Tibial nerve (tissue), 4 donors: Measurements from ENCODE around the gene MRPL43. TPM values are rescaled to one million over a fixed set of nuclear protein-coding genes. Genes with fewer than 3 reads are reported as not detected.

Experiments
- DNase-seq, 2 donors: peaks; one replicate each; pipeline ENCODE4 v3.0.0-alpha.2; 2019; ENCODE audit warnings: low spot score in 2 of 2
- H3K27ac ChIP-seq, 4 donors: fragments of 200-600 bp; sonication (generic) in 3 of 4; one replicate each; pipeline ENCODE4 v1.5.1; 2017 to 2019; ENCODE audit warnings: mild to moderate bottlenecking in 1 of 4
- H3K27me3 ChIP-seq, 2 donors: fragments of 200-600 bp; sonication (generic) in 1 of 2; one replicate each; pipeline versions ENCODE4 v1.5.1 to v1.6.0; 2017 to 2019
- H3K36me3 ChIP-seq, 3 donors: fragments of 200-600 bp; sonication (generic); one replicate each; pipeline ENCODE4 v1.5.1; 2018 to 2019
- H3K4me1 ChIP-seq, 4 donors: fragments of 200-600 bp; sonication (generic) in 3 of 4; one replicate each; pipeline ENCODE4 v1.5.1; 2017 to 2019
- H3K4me3 ChIP-seq, 4 donors: fragments of 200-600 bp; sonication (generic) in 3 of 4; one replicate each; pipeline ENCODE4 v1.5.1; 2017 to 2019; ENCODE audit warnings: mild to moderate bottlenecking in 1 of 4, moderate library complexity in 1 of 4
- H3K9me3 ChIP-seq, 4 donors: fragments of 200-600 bp; sonication (generic) in 3 of 4; one replicate each; pipeline ENCODE4 v1.5.1; 2017 to 2019
- CTCF ChIP-seq, 5 experiments: fragments of 200-600 bp in 3 of 5; fragments of 450-650 bp in 2 of 5; sonication (generic) in 3 of 5; IDR thresholded peaks; one replicate each; pipeline ENCODE4 v1.5.1; 2016 to 2019; ENCODE audit warnings: antibody characterized with exemption in 5 of 5, mild to moderate bottlenecking in 3 of 5, moderate library complexity in 2 of 5
- EP300 ChIP-seq, 2 donors: sonication (generic); formaldehyde crosslinking; IDR thresholded peaks; one replicate each; pipeline ENCODE4 v1.6.1; 2017; ENCODE audit warnings: antibody characterized with exemption in 2 of 2, mild to moderate bottlenecking in 1 of 2
- POLR2A ChIP-seq, 2 donors: fragments of 450-650 bp; IDR thresholded peaks; one replicate each; pipeline ENCODE4 v1.6.1; 2017; ENCODE audit warnings: antibody characterized with exemption in 2 of 2, mild to moderate bottlenecking in 2 of 2, moderate library complexity in 2 of 2
- WGBS, 2 donors: methylation state at CpG; one replicate each; pipeline ENCODE4 v1.1.5; 2018; 5-methylcytosine and 5-hydroxymethylcytosine counted together
- total RNA-seq, 4 donors: library from RNA; depleted of rRNA; stranded (reverse); fragments of >200 nt; gene quantifications; one replicate each; pipeline ENCODE4 v1.1.0, GENCODE V29; 2016

Gene MRPL43
- total RNA-seq, 4 donors from 2014 or later, result 64.1 to 146 (median 99.5) TPM

GRCh38 chr10:101001659-101002035 lies 14.3 kb upstream of the MRPL43 start:
- DNase-seq, result no peak
- TF ChIP-seq EP300 (IDR thresholded peaks at IDR 0.05), result no peak
- TF ChIP-seq POLR2A (IDR thresholded peaks at IDR 0.05), result no peak
- H3K27ac ChIP-seq, result peak overlapping the region; percentile 78 to 100 (median 100)
- H3K9me3 ChIP-seq, result no peaks in the 10 kb centered on the region
- no peaks in the 10 kb centered on the region for H3K27me3 ChIP-seq
- peak overlapping the region in 2 of 4 donors; percentile 9 to 92 for H3K4me3 ChIP-seq
- peaks cover 3 to 66% (median 23%) of the 10 kb centered on the region in 4 donors for H3K4me1 ChIP-seq
- WGBS, 2 donors, result 43 to 49% methylated on average over 4 to 5 of the region's 5 CpGs
- H3K36me3 ChIP-seq, result peaks cover 0 to 43% (median 4%) of the 10 kb centered on the region in 3 donors

- 21 to 23% methylated on average over 12 of the region's 12 CpGs for WGBS, 2 donors
- Histone ChIP-seq H3K27ac (peak overlapping the region; percentile 100), H3K27me3 (no peaks in the 10 kb centered on the region), H3K9me3 (no peaks in the 10 kb centered on the region), H3K4me1 (peaks cover 3 to 66% (median 25%) of the 10 kb centered on the region in 4 donors), H3K4me3 (peak overlapping the region; percentile 54 to 98 (median 76)), H3K36me3 (peaks cover 0 to 38% (median 4%) of the 10 kb centered on the region in 3 donors)
- peak; percentile 54 to 97 for TF ChIP-seq EP300 (IDR thresholded peaks at IDR 0.05)
- TF ChIP-seq CTCF (IDR thresholded peaks at IDR 0.05), result peak in 1 of 5 experiments; percentile 21
- TF ChIP-seq POLR2A (IDR thresholded peaks at IDR 0.05), result peak; percentile 78 to 81
- DNase-seq, result peak; percentile 86 to 93
Observed at GRCh38 chr10:101000915-101001658, 13.8 kb upstream of the MRPL43 start.

- peaks cover 3 to 67% (median 25%) of the 10 kb centered on the region in 4 donors for H3K4me1 ChIP-seq
- no peaks in the 10 kb centered on the region for H3K9me3 ChIP-seq
- peak in 1 of 2 donors; percentile 33 for DNase-seq
- H3K4me3 ChIP-seq, result peak overlapping the region; percentile 54 to 98 (median 76)
- H3K27me3 ChIP-seq, result no peaks in the 10 kb centered on the region
- TF ChIP-seq CTCF (IDR thresholded peaks at IDR 0.05), result no peak
- peak in 1 of 2 donors; percentile 30 for TF ChIP-seq EP300 (IDR thresholded peaks at IDR 0.05)
- peak overlapping the region; percentile 100 for H3K27ac ChIP-seq
- 3% methylated on average over 10 to 17 of the region's 19 CpGs for WGBS, 2 donors
- H3K36me3 ChIP-seq, result peaks cover 0 to 30% (median 0%) of the 10 kb centered on the region in 3 donors
Observed at GRCh38 chr10:101000127-101000914, 13.0 kb upstream of the MRPL43 start.

GRCh38 chr10:100999742-101000126 lies 12.4 kb upstream of the MRPL43 start, which contains the start of gene LZTS2:
Gene LZTS2 (plus strand): TSS chr10:100999808. CDS start chr10:101002539, 2,731 bp downstream.
- TF ChIP-seq EP300 (IDR thresholded peaks at IDR 0.05), result no peak
- TF ChIP-seq POLR2A (IDR thresholded peaks at IDR 0.05), result no peak
- no peak for TF ChIP-seq CTCF (IDR thresholded peaks at IDR 0.05)

GRCh38 chr10:100998991-100999741 lies 11.9 kb upstream of the MRPL43 start:
- Histone ChIP-seq H3K4me3 (peak overlapping the region; percentile 60 to 98 (median 93)), H3K9me3 (no peaks in the 10 kb centered on the region), H3K36me3 (peaks cover 0 to 19% (median 0%) of the 10 kb centered on the region in 3 donors), H3K27me3 (no peaks in the 10 kb centered on the region), H3K4me1 (peaks cover 3 to 72% (median 25%) of the 10 kb centered on the region in 4 donors), H3K27ac (peak overlapping the region; percentile 100)
- peak; percentile 72 for DNase-seq
- TF ChIP-seq POLR2A (IDR thresholded peaks at IDR 0.05), result peak; percentile 90 to 98
- peak; percentile 94 to 100 (median 98) for TF ChIP-seq CTCF (IDR thresholded peaks at IDR 0.05)
- peak in 1 of 2 donors; percentile 95 for TF ChIP-seq EP300 (IDR thresholded peaks at IDR 0.05)
- 0 to 1% methylated on average over 30 to 69 of the region's 83 CpGs for WGBS, 2 donors

More at GRCh38 chr10:100999742-101000126, 12.4 kb upstream of the MRPL43 start, which contains the start of gene LZTS2:
- peaks cover 0 to 24% (median 0%) of the 10 kb centered on the region in 3 donors for H3K36me3 ChIP-seq
- H3K4me1 ChIP-seq, result peaks cover 3 to 67% (median 25%) of the 10 kb centered on the region in 4 donors
- 0% methylated on average over 5 of the region's 44 CpGs for WGBS, 2 donors
- no peak for DNase-seq
- no peaks in the 10 kb centered on the region for H3K9me3 ChIP-seq
- peak within 1 kb of the TSS; percentile 60 to 98 (median 93) for H3K4me3 ChIP-seq
- H3K27ac ChIP-seq, result peak within 1 kb of the TSS; percentile 100
- H3K27me3 ChIP-seq, result no peaks in the 10 kb centered on the region
